HG02759 (cell line): ENCODE measurements around the gene ESR2.
"Not testable (repeated sequence)": the region's sequence is repeated elsewhere in the genome, so short reads cannot be mapped to it uniquely, and the experiment has no call there.

Experiments
- ATAC-seq: cut with Tn5 transposase; IDR thresholded peaks from one replicate; pipeline ENCODE4 v1.9.1; 2021; ENCODE audit warnings: mild to moderate bottlenecking, moderate library complexity; ENCODE audit not compliant: unreplicated experiment

ESR2 gene

DNA sequence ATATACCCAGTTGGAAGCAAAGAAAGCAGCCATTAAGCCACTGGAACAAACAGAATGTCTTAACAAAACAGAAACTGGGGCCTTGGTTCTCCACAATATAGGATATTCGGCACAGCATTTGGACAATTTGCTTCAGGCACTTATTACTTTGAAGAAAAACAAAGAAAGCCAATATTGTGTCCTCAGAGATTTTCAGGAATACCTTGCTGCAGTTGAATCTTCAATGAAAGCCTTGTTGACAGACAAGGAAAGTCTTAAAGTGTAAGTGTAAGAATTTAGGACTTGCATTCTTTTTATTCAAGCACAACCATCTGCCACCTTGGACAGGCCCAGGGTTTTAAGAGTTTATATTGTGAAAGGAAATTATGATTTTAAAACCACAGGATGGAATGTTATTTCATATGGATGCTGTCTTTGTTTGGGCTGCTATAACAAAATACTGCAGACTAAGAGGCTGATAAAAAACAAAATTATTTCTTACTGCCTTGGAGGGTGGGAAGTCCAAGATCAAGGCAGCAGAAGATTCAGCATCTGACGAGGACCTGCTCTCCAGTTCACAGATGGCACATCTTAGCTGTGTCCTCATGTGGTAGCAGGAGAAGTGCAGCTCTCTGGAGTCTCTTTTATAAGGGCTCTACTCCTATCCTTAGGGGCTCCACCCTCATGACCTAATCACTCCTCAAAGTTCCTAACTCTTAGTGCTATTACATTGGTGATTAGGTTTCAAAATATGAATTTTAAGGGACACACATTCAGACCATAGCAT is 244.4 kb downstream of the ESR2 start:
- no peak for ATAC-seq

DNA sequence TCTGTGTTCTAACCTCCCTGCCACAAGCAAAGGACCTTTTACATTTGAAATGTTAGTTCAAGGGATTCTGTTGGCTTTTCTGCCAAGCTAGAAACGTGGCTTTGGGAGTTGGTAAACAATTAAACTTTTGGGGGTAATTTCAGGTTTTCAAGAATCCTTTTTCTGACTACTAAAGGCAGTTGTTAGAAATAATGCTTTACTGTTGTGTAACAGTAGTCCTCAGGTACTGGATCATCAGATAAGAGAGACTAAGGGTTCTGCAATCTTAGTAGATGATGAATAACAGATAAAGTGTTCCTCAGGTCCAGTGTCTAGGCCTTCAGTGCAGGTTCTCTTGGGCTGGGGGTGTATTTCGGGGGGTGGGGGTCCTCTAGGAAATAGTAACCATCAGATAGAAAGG is 249.1 kb downstream of the ESR2 start:
- ATAC-seq, result no peak

DNA sequence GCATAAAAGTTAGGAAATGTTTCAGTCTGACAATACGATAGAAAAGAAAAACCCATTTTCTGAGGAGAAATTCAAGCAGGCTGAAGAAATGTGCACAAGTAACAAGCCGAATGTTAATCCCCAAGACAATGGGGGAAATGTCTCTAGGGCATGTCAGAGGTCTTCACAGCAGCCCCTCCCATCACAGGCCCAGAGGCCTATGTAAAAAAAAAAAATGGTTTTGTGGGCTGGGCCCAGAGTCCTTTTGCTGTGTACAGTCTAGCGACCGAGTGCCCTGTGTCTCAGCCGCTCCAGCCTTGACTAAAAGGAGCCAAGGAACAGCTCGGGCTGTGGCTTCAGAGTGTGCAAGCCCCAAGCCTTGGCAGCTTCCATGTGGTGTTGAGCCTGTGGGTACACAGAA is 250.9 kb downstream of the ESR2 start:
- not testable (repeated sequence) for ATAC-seq

DNA sequence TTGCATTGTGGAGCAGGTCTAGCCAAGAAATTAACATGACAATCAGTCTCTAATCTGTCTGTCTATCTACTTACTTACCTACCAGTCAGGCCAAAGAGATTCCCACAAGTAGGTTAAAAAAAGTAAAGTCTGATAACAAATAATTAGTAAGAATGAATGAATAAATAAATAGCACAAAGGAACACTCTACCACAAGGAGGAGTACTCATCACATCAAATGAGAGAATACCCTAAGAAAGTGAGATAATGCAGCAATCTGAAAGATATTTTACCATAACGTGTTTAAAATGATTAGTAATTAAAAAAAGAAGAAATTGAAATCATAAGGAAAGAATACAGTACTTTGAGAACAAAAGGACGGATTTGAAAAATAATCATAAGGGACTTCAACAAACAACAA is 254.1 kb downstream of the ESR2 start:
- ATAC-seq, result no peak

DNA sequence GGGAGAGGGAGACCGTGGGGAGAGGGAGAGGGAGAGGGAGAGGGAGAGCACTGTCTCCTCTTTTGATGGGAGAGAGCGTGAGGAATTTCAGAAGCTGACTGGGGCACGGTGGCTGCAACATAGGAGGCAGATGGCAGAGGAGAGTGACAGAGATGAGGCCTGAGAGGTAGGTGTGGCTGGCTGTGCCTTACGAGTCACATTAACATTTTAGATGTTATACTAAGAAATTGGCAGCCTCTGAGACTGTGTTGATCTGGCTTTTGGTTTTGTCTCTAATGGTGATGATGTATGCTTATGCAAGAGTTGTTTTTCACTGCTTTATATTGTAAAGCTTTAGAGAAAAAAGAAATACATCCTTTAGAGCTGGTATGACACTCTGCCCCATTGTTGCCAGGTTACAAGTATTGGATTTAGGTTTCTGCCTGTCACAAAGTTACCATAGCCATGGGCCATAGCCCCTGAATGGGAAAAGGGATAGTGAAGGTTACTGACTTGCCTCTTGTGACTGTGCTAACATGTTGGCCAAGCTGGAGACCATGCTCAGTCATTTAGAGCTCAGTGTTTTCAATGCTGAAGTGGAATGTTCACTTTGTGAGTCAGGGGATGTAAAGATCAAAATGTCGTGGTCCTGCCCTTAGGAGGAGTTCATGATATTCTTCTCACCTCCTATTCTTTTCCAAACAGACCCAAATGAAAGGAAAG is 255.2 kb downstream of the ESR2 start:
- ATAC-seq, result no peak

DNA sequence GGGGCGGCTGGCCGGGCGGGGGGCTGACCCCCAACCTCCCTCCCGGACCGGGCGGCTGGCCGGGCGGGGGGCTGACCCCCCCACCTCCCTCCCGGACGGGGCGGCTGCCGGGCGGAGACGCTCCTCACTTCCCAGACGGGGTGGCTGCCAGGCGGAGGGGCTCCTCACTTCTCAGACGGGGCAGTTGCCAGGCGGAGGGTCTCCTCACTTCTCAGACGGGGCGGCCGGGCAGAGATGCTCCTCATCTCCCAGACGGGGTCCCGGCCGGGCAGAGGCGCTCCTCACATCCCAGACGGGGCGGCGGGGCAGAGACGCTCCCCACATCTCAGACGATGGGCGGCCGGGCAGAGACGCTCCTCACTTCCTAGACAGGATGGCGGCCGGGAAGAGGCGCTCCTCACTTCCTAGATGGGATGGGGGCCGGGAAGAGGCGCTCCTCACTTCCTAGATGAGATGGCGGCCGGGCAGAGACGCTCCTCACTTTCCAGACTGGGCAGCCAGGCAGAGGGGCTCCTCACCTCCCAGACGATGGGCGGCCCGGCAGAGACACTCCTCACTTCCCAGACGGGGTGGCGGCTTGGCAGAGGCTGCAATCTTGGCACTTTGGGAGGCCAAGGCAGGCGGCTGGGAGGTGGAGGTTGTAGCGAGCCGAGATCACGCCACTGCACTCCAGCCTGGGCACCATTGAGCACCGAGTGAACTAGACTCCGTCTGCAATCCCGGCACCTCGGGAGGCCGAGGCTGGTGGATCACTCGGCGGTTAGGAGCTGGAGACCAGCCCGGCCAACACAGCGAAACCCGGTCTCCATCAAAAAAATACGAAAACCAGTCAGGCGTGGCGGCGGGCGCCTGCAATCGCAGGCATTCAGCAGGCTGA is 256.1 kb downstream of the ESR2 start:
- ATAC-seq, result not testable (repeated sequence)

DNA sequence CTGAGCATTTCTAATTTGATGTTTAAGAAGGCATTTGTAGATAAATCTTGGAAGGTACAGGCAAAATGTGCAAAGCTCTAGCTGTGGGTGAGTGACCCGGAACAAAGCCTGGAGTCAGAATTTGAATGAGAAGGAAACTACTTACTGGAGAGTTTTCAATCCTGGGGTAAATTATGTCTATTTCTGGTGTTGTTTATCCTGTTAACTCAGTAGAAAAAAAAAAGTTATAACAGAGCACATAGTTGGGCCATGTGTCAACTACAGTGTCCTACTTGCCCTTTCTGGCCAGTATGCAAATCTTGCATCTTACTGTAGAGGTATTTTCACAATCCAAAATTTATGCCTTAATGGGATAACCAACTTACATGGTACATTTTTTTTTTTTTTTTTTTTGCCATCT is 259.0 kb downstream of the ESR2 start:
- no peak for ATAC-seq
